Prostate gland (tissue), 2 donors: Measurements from ENCODE around the gene ACRBP. TPM values are rescaled to one million over a fixed set of nuclear protein-coding genes. Genes with fewer than 3 reads are reported as not detected.

Experiments used
- DNase-seq: peaks from one replicate; pipeline ENCODE4 v3.0.0-alpha.2; 2019; ENCODE audit warnings: low spot score
- H3K27ac ChIP-seq, 2 donors: fragments of 200-600 bp; sonication (generic); 2 replicates each; pipeline ENCODE4 v1.5.1; 2017 to 2019
- H3K27me3 ChIP-seq: fragments of 200-600 bp; sonication (generic); replicated peaks from 2 replicates; pipeline ENCODE4 v1.5.1; 2019; ENCODE audit not compliant: insufficient read depth
- H3K36me3 ChIP-seq, 2 donors: fragments of 200-600 bp; sonication (generic); 1 replicate in 1 of 2; 2 replicates in 1 of 2; pipeline versions ENCODE4 v1.5.1 to v1.8.1; 2017 to 2019
- H3K4me1 ChIP-seq: fragments of 200-600 bp; sonication (generic); replicated peaks from 2 replicates; pipeline ENCODE4 v1.5.1; 2019
- H3K4me3 ChIP-seq, 2 donors: fragments of 200-600 bp; sonication (generic); 2 replicates each; pipeline ENCODE4 v1.5.1; 2017 to 2019
- H3K9me3 ChIP-seq: fragments of 200-600 bp; sonication (generic); 2 replicates; pipeline ENCODE4 v1.5.1; 2017
- CTCF ChIP-seq, 4 experiments: fragments of 200-600 bp in 2 of 4; fragments of 450-650 bp in 2 of 4; sonication (generic) in 2 of 4; IDR thresholded peaks; 1 replicate in 3 of 4; 2 replicates in 1 of 4; pipeline ENCODE4 v1.5.1; 2016 to 2019; ENCODE audit warnings: antibody characterized with exemption in 4 of 4, mild to moderate bottlenecking in 2 of 4, moderate library complexity in 2 of 4
- POLR2A ChIP-seq: fragments of 450-650 bp; IDR thresholded peaks from one replicate; pipeline ENCODE4 v1.6.1; 2016; ENCODE audit warnings: antibody characterized with exemption, mild to moderate bottlenecking
- POLR2AphosphoS5 ChIP-seq: sonication (generic); formaldehyde crosslinking; IDR thresholded peaks from one replicate; pipeline ENCODE4 v1.6.1; 2017; ENCODE audit warnings: antibody characterized with exemption
- WGBS: methylation state at CpG from one replicate; pipeline ENCODE4 v1.1.5; 2018; 5-methylcytosine and 5-hydroxymethylcytosine counted together
- intact Hi-C: fragments of 100-400 bp; cut with DNase I; formaldehyde crosslinking; loops from one replicate; pipeline ENCODE4 v1.14.2; 2022
- total RNA-seq, 2 donors: library from RNA; depleted of rRNA; stranded (reverse); fragments of >200 nt; gene quantifications; one replicate each; pipeline ENCODE4 v1.1.0, GENCODE V29; 2016

ACRBP gene
- total RNA-seq, 2 donors from 2014 or later = 2.3 to 49.6 TPM

GRCh38 chr12:6662906-6663742 lies 15.9 kb upstream of the ACRBP start, which contains the start of gene ING4:
Gene ING4, minus strand, starts transcription at chr12:6663119. Its CDS starts 18 bp downstream, at chr12:6663101.
- Histone ChIP-seq H3K27ac (peak within 1 kb of the TSS; percentile 78), H3K9me3 (no peaks in the 10 kb centered on the region), H3K36me3 (peaks cover 9 to 15% of the 10 kb centered on the region in 2 donors), H3K4me1 (no peaks in the 10 kb centered on the region), H3K27me3 (no peaks in the 10 kb centered on the region), H3K4me3 (peak within 1 kb of the TSS; percentile 55 to 83)
- peak; percentile 100 for DNase-seq
- intact Hi-C loops = loop anchor here (1.0 to 2.0 kb wide), 2 partner anchors 26 to 48 kb away; partner anchors contain the start of gene ZNF384
- 2% methylated on average over 37 of the region's 37 CpGs for WGBS
- TF ChIP-seq POLR2AphosphoS5 (peak; percentile 97), CTCF (IDR thresholded peaks at IDR 0.05) (no peak), POLR2A (peak; percentile 45)

- no peaks in the 10 kb centered on the region for H3K9me3 ChIP-seq
- H3K27ac ChIP-seq = peak overlapping the region; percentile 68 to 78
- peaks cover 6 to 9% of the 10 kb centered on the region in 2 donors for H3K36me3 ChIP-seq
- no peaks in the 10 kb centered on the region for H3K27me3 ChIP-seq
- peak overlapping the region; percentile 55 to 83 for H3K4me3 ChIP-seq
- under 1% methylated on average over 10 of the region's 10 CpGs for WGBS
- H3K4me1 ChIP-seq = no peaks in the 10 kb centered on the region
- no peak for TF ChIP-seq POLR2A
- TF ChIP-seq CTCF (IDR thresholded peaks at IDR 0.05) = no peak
- TF ChIP-seq POLR2AphosphoS5 = no peak
- no peak for DNase-seq
- intact Hi-C loops = loop anchor here (2.0 kb wide), 1 partner anchor 48 kb away; no protein-coding TSS in a partner anchor
Measured at GRCh38 chr12:6662602-6662905, 15.3 kb upstream of the ACRBP start.

GRCh38 chr12:6653987-6654386 lies 6.8 kb upstream of the ACRBP start:
- no peak for DNase-seq
- H3K4me3 ChIP-seq = no peak overlapping the region
- no peaks in the 10 kb centered on the region for H3K4me1 ChIP-seq
- no peaks in the 10 kb centered on the region for H3K27me3 ChIP-seq
- TF ChIP-seq CTCF (IDR thresholded peaks at IDR 0.05) = no peak
- no peak for TF ChIP-seq POLR2A
- TF ChIP-seq POLR2AphosphoS5 = no peak
- intact Hi-C loops = no loop called here
- H3K36me3 ChIP-seq = peaks cover 0 to 15% of the 10 kb centered on the region in 2 donors
- no peak overlapping the region for H3K27ac ChIP-seq
- 87% methylated on average over 5 of the region's 5 CpGs for WGBS
- H3K9me3 ChIP-seq = no peaks in the 10 kb centered on the region

- WGBS = 100% methylated on average over 1 of the region's 1 CpG
- Histone ChIP-seq H3K4me3 (no peak overlapping the region), H3K9me3 (no peaks in the 10 kb centered on the region), H3K4me1 (no peaks in the 10 kb centered on the region), H3K36me3 (peaks cover 0 to 15% of the 10 kb centered on the region in 2 donors), H3K27ac (no peak overlapping the region), H3K27me3 (no peaks in the 10 kb centered on the region)
- DNase-seq = no peak
- TF ChIP-seq POLR2AphosphoS5 = no peak
- TF ChIP-seq CTCF (IDR thresholded peaks at IDR 0.05) = no peak
- no peak for TF ChIP-seq POLR2A
- intact Hi-C loops = no loop called here
Measured at GRCh38 chr12:6653342-6653741, 6.1 kb upstream of the ACRBP start.

- no peaks in the 10 kb centered on the region for H3K4me1 ChIP-seq
- no peak for DNase-seq
- intact Hi-C loops = no loop called here
- TF ChIP-seq CTCF (IDR thresholded peaks at IDR 0.05) (no peak), POLR2AphosphoS5 (no peak), POLR2A (no peak)
- H3K27me3 ChIP-seq = no peaks in the 10 kb centered on the region
- H3K4me3 ChIP-seq = no peak overlapping the region
- no peak overlapping the region for H3K27ac ChIP-seq
- H3K36me3 ChIP-seq = peaks cover 0 to 15% of the 10 kb centered on the region in 2 donors
- 87% methylated on average over 12 of the region's 12 CpGs for whole genome bisulfite sequencing
- H3K9me3 ChIP-seq = no peaks in the 10 kb centered on the region
Measured at GRCh38 chr12:6652391-6652790, 5.2 kb upstream of the ACRBP start.
